ENCODE measurements around the gene FNIP1.

DNA sequence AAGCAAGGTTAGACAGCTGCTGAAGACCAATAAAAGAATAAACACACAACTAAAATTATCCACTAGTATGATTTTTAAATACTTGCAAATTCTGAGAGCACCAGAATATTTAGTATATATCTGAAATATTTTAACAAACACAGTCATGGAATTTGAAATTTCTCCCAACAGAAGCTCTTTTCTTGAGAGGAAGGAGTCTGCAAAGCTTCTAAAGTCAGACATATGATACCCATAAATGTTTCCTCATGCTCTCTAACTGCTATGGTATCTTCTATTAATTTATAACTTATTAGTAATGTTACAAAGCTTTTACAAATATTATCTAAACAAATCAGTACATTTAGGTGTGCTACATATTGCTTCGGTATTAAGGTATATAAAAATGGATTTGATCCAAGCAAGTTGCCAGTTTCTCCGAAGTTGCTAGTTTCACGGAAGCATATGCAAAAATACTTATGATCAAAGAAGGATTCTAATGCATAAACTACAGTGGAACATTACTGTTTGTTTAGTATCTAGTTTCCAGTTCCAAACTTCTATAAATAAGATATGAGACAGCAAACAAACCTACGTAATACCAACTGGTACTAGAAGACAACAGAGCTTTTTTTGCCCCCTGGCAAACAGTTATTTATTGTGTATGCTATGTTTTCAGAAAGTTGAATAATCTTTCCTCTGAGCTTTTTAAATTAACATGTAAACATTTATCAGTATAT, 22.0 kb downstream of the FNIP1 start:
- TF ChIP-seq CTCF (conservative IDR thresholded peaks at IDR 0.05; ENCODE audit: low read depth in 2 of 2) (no peak), EZH2 (IDR thresholded peaks at IDR 0.05; ENCODE audit: low read depth, unreplicated experiment) (no peak), EZH2phosphoT487 (IDR thresholded peaks at IDR 0.05; ENCODE audit: unreplicated experiment) (no peak), CREB1 (CRISPR knock-in tag; IDR thresholded peaks at IDR 0.05; ENCODE audit: low read depth) (no peak), POLR2AphosphoS5 (IDR thresholded peaks at IDR 0.05; ENCODE audit: low read depth) (no peak), JUNB (IDR thresholded peaks at IDR 0.05; ENCODE audit: unreplicated experiment) (no peak), REST (IDR thresholded peaks at IDR 0.05; ENCODE audit: unreplicated experiment) (no peak)

All from GM23338 (cell line).